Muscle layer of colon (tissue), 2 donors: ENCODE results near the gene FNDC3B.

Experiments
- H3K27ac ChIP-seq: one replicate; pipeline ENCODE4 v1.7.0; 2013; ENCODE audit warnings: low read depth, mild to moderate bottlenecking, low read length, moderate library complexity
- H3K27me3 ChIP-seq, 2 donors: one replicate each; pipeline ENCODE4 v1.7.0; 2013; ENCODE audit warnings: low read length in 2 of 2, mild to moderate bottlenecking in 2 of 2; ENCODE audit not compliant: insufficient read depth in 2 of 2, control insufficient read depth in 1 of 2
- H3K36me3 ChIP-seq: one replicate; pipeline ENCODE4 v1.7.0; 2013; ENCODE audit warnings: mild to moderate bottlenecking, low read length; ENCODE audit not compliant: insufficient read depth
- H3K4me1 ChIP-seq: one replicate; pipeline ENCODE4 v1.7.0; 2013; ENCODE audit warnings: mild to moderate bottlenecking, low read length; ENCODE audit not compliant: insufficient read depth
- H3K4me3 ChIP-seq, 2 donors: one replicate each; pipeline ENCODE4 v1.7.0; 2013; ENCODE audit warnings: low read length in 2 of 2, low read depth in 1 of 2, mild to moderate bottlenecking in 1 of 2, moderate library complexity in 1 of 2
- H3K9ac ChIP-seq: one replicate; pipeline ENCODE4 v1.7.0; 2013; ENCODE audit warnings: low read length
- H3K9me3 ChIP-seq: one replicate; pipeline ENCODE4 v1.7.0; 2013; ENCODE audit warnings: mild to moderate bottlenecking, low read length
- donor health status: abdominal sarcoma.
- donor health status: Adenocarcinoma of cecum.

Gene FNDC3B

GRCh38 chr3:172448661-172449465 is 409.5 kb downstream of the FNDC3B start:
- no peaks in the 10 kb centered on the region for H3K36me3 ChIP-seq
- no peaks in the 10 kb centered on the region for H3K4me1 ChIP-seq
- no peak overlapping the region for H3K9ac ChIP-seq
- peaks cover 24 to 37% of the 10 kb centered on the region in 2 donors for H3K27me3 ChIP-seq
- no peaks in the 10 kb centered on the region for H3K9me3 ChIP-seq
- no peak overlapping the region for H3K4me3 ChIP-seq
- no peak overlapping the region for H3K27ac ChIP-seq

- Histone ChIP-seq H3K4me1 (no peaks in the 10 kb centered on the region), H3K4me3 (no peak overlapping the region), H3K36me3 (no peaks in the 10 kb centered on the region), H3K27me3 (peaks cover 24 to 37% of the 10 kb centered on the region in 2 donors), H3K27ac (no peak overlapping the region), H3K9ac (no peak overlapping the region), H3K9me3 (no peaks in the 10 kb centered on the region)
Measured at GRCh38 chr3:172449466-172450149, 410.2 kb downstream of the FNDC3B start.
